Astrocyte (in vitro differentiated cells and primary cell): Measurements from ENCODE around the gene KCNQ1OT1. TPM values are rescaled to one million over a fixed set of nuclear protein-coding genes. Genes with fewer than 3 reads are reported as not detected.

Source experiments
- DNase-seq: peaks from one replicate; pipeline ENCODE4 v3.0.0-alpha.2; 2010; ENCODE audit warnings: low read depth
- FAIRE-seq: peaks from 2 replicates; lab custom pipeline; 2011; peaks lifted over from hg19 to GRCh38; lab: Jason Lieb, UNC
- H2AFZ ChIP-seq: 2 replicates; pipeline ENCODE4 v1.6.0; 2012; ENCODE audit warnings: low read depth, low read length, inconsistent platforms
- H3K27ac ChIP-seq: 2 replicates; pipeline ENCODE4 v1.5.1; 2011; ENCODE audit warnings: low read depth, low read length, inconsistent platforms
- H3K27me3 ChIP-seq: 2 replicates; pipeline ENCODE4 v1.6.0; 2011; ENCODE audit warnings: low read length, inconsistent platforms; ENCODE audit not compliant: insufficient read depth
- H3K36me3 ChIP-seq: 2 replicates; pipeline ENCODE4 v1.5.1; 2011; ENCODE audit warnings: low read length, inconsistent platforms; ENCODE audit not compliant: insufficient read depth
- H3K4me1 ChIP-seq: 2 replicates; pipeline ENCODE4 v1.5.1; 2011; ENCODE audit warnings: low read length, inconsistent platforms; ENCODE audit not compliant: insufficient read depth
- H3K4me2 ChIP-seq: 2 replicates; pipeline ENCODE4 v1.6.0; 2012; ENCODE audit warnings: low read length, inconsistent platforms
- H3K4me3 ChIP-seq: 2 replicates; pipeline ENCODE4 v1.5.1; 2011; ENCODE audit warnings: low read depth, mild to moderate bottlenecking, low read length, inconsistent platforms; ENCODE audit not compliant: insufficient read depth
- H3K79me2 ChIP-seq: 2 replicates; pipeline ENCODE4 v1.6.0; 2012; ENCODE audit warnings: mild to moderate bottlenecking, low read length, inconsistent platforms; ENCODE audit not compliant: insufficient read depth
- H3K9ac ChIP-seq: 2 replicates; pipeline ENCODE4 v1.6.0; 2012; ENCODE audit warnings: mild to moderate bottlenecking, low read length, inconsistent platforms
- H3K9me3 ChIP-seq: 2 replicates; pipeline ENCODE4 v1.5.1; 2012; ENCODE audit warnings: low read depth, mild to moderate bottlenecking, low read length, inconsistent platforms; ENCODE audit not compliant: insufficient read depth
- H4K20me1 ChIP-seq: 2 replicates; pipeline ENCODE4 v1.6.0; 2012; ENCODE audit warnings: low read length, inconsistent platforms; ENCODE audit not compliant: insufficient read depth
- H3K27ac Mint-ChIP-seq: one replicate; pipeline ENCODE4 v1.8.0; 2021; ENCODE audit warnings: mild to moderate bottlenecking, mixed read lengths; ENCODE audit not compliant: unreplicated experiment
- H3K27me3 Mint-ChIP-seq: one replicate; pipeline ENCODE4 v1.8.0; 2021; ENCODE audit warnings: low read depth, mixed read lengths; ENCODE audit not compliant: unreplicated experiment
- H3K36me3 Mint-ChIP-seq: one replicate; pipeline ENCODE4 v1.8.0; 2021; ENCODE audit warnings: low read depth, mixed read lengths; ENCODE audit not compliant: unreplicated experiment
- H3K4me1 Mint-ChIP-seq: one replicate; pipeline ENCODE4 v1.8.0; 2021; ENCODE audit warnings: low read depth, mixed read lengths; ENCODE audit not compliant: unreplicated experiment
- H3K4me3 Mint-ChIP-seq: one replicate; pipeline ENCODE4 v1.8.0; 2021; ENCODE audit warnings: mild to moderate bottlenecking, moderate library complexity, mixed read lengths; ENCODE audit not compliant: unreplicated experiment
- H3K9me3 Mint-ChIP-seq: one replicate; pipeline ENCODE4 v1.8.0; 2021; ENCODE audit warnings: mild to moderate bottlenecking, mixed read lengths; ENCODE audit not compliant: unreplicated experiment
- CTCF ChIP-seq: IDR thresholded peaks from 2 replicates; pipeline ENCODE4 v1.5.1; 2011; ENCODE audit warnings: low read depth, mild to moderate bottlenecking, inconsistent platforms, low read length, moderate library complexity; ENCODE audit not compliant: insufficient read depth
- EZH2 ChIP-seq: IDR thresholded peaks from 2 replicates; pipeline ENCODE4 v1.6.1; 2012; ENCODE audit warnings: mild to moderate bottlenecking, low read length, inconsistent platforms; ENCODE audit not compliant: insufficient read depth
- total RNA-seq: library from RNA; stranded (reverse); gene quantifications from 2 replicates; pipeline ENCODE4 v1.2.1, GENCODE V29; 2021

KCNQ1OT1 gene
- total RNA-seq, 1 donor from 2014 or later: 2.5 TPM

GRCh38 chr11:2683806-2684205 lies 16.0 kb downstream of the KCNQ1OT1 start:
- Histone ChIP-seq H3K27ac (no peak overlapping the region), H3K4me1 (no peaks in the 10 kb centered on the region), H3K27me3 (no peaks in the 10 kb centered on the region), H3K4me2 (no peak overlapping the region), H3K9ac (no peak overlapping the region), H3K79me2 (peaks cover 88% of the 10 kb centered on the region), H2AFZ (no peak overlapping the region), H3K9me3 (no peaks in the 10 kb centered on the region), H4K20me1 (peaks cover 92% of the 10 kb centered on the region), H3K4me3 (no peak overlapping the region), H3K36me3 (no peaks in the 10 kb centered on the region)
- DNase-seq (no peak), FAIRE-seq (no peak)
- Mint-ChIP-seq H3K4me1 (peaks cover 10% of the 10 kb centered on the region), H3K4me3 (no peak overlapping the region), H3K9me3 (no peaks in the 10 kb centered on the region), H3K27ac (no peak overlapping the region), H3K36me3 (peaks cover 6% of the 10 kb centered on the region), H3K27me3 (peaks cover 5% of the 10 kb centered on the region)
- no peak for TF ChIP-seq CTCF
- TF ChIP-seq EZH2: no peak

DNA sequence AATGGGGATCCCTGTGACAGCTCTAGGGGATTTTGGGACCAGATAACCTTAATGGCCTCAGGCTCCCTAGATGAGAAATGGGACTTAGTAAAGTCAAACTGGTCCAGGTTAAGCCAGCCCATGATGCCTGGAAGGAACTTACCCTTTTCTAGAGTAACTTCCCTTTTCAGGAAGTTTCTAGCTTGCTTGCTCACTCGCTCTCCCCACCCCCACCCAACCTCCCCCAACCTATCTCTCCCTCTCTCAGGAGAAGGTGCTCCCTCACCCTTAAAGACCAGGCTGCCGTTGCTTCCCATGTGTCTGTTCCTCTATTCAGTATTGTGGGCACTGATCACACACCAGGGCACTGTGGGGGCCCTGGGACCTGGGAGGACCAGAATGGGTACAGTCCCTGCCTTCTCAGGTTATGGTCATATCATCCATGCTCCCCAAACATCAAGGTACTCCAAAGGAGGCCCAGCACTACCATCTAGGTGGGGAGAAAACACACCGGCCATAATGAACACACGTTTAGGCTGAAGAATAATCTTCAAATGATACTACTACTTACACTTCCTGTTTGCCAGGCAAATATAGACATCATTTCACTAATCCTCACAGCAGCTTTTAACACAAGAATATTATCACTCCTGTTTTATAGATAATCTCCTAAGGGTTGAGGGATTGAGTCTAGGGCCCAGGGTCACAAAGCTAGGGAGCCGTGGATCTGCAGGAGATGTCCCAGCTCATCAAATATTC lies 18.2 kb downstream of the KCNQ1OT1 start:
- DNase-seq: no peak
- H3K27me3 ChIP-seq: no peaks in the 10 kb centered on the region
- H3K36me3 ChIP-seq: no peaks in the 10 kb centered on the region
- peaks cover 89% of the 10 kb centered on the region for H4K20me1 ChIP-seq
- Mint-ChIP-seq H3K27ac (no peak overlapping the region), H3K9me3 (no peaks in the 10 kb centered on the region), H3K4me3 (no peak overlapping the region), H3K27me3 (peaks cover 5% of the 10 kb centered on the region), H3K36me3 (peaks cover 6% of the 10 kb centered on the region), H3K4me1 (peaks cover 8% of the 10 kb centered on the region)
- TF ChIP-seq EZH2 (no peak), CTCF (no peak)
- no peaks in the 10 kb centered on the region for H3K9me3 ChIP-seq
- no peaks in the 10 kb centered on the region for H3K4me1 ChIP-seq
- no peak overlapping the region for H3K9ac ChIP-seq
- H2AFZ ChIP-seq: no peak overlapping the region
- FAIRE-seq: no peak
- no peak overlapping the region for H3K4me3 ChIP-seq
- H3K79me2 ChIP-seq: peaks cover 74% of the 10 kb centered on the region
- no peak overlapping the region for H3K4me2 ChIP-seq
- no peak overlapping the region for H3K27ac ChIP-seq

GRCh38 chr11:2679011-2679676 lies 20.6 kb downstream of the KCNQ1OT1 start:
- Histone ChIP-seq H3K4me3 (no peak overlapping the region), H2AFZ (no peak overlapping the region), H3K9ac (no peak overlapping the region), H4K20me1 (peaks cover 89% of the 10 kb centered on the region), H3K79me2 (peaks cover 61% of the 10 kb centered on the region), H3K36me3 (no peaks in the 10 kb centered on the region), H3K4me2 (no peak overlapping the region), H3K27ac (no peak overlapping the region), H3K9me3 (no peaks in the 10 kb centered on the region), H3K4me1 (no peaks in the 10 kb centered on the region), H3K27me3 (no peaks in the 10 kb centered on the region)
- no peaks in the 10 kb centered on the region for H3K9me3 Mint-ChIP-seq
- peaks cover 16% of the 10 kb centered on the region for H3K4me1 Mint-ChIP-seq
- H3K27me3 Mint-ChIP-seq: peaks cover 5% of the 10 kb centered on the region
- no peak for FAIRE-seq
- no peak for DNase-seq
- TF ChIP-seq EZH2 (no peak), CTCF (no peak)
- no peak overlapping the region for H3K4me3 Mint-ChIP-seq
- H3K36me3 Mint-ChIP-seq: peaks cover 2% of the 10 kb centered on the region
- H3K27ac Mint-ChIP-seq: no peak overlapping the region
